ENCODE results near the gene FREY1.

FREY1 gene

GRCh38 chr11:45872651-45873356 lies 34.3 kb downstream of the FREY1 start:
- DNase-seq (ENCODE audit: low read depth in 3 of 3, low spot score in 1 of 3): no peak

GRCh38 chr11:45871638-45872037 lies 35.4 kb downstream of the FREY1 start:
- no peak for DNase-seq (ENCODE audit: low read depth in 3 of 3, low spot score in 1 of 3)

GRCh38 chr11:45870706-45871105 lies 36.4 kb downstream of the FREY1 start:
- DNase-seq (ENCODE audit: low read depth in 3 of 3, low spot score in 1 of 3): no peak

- no peak for DNase-seq (ENCODE audit: low read depth in 3 of 3, low spot score in 1 of 3)
Observed at GRCh38 chr11:45869551-45869950, 37.5 kb downstream of the FREY1 start.

GRCh38 chr11:45864041-45864440 lies 43.0 kb downstream of the FREY1 start:
- no peak for DNase-seq (ENCODE audit: low read depth in 3 of 3, low spot score in 1 of 3)

- DNase-seq (ENCODE audit: low read depth in 3 of 3, low spot score in 1 of 3): no peak
Observed at GRCh38 chr11:45860764-45861510, 46.1 kb downstream of the FREY1 start.

GRCh38 chr11:45860348-45860747 lies 46.7 kb downstream of the FREY1 start:
- no peak for DNase-seq (ENCODE audit: low read depth in 3 of 3, low spot score in 1 of 3)

GRCh38 chr11:45859661-45860140 lies 47.4 kb downstream of the FREY1 start:
- no peak for DNase-seq (ENCODE audit: low read depth in 3 of 3, low spot score in 1 of 3)

- DNase-seq (ENCODE audit: low read depth in 3 of 3, low spot score in 1 of 3): no peak
Observed at GRCh38 chr11:45858751-45859398, 48.2 kb downstream of the FREY1 start.

- DNase-seq (ENCODE audit: low read depth in 3 of 3, low spot score in 1 of 3): no peak
Observed at GRCh38 chr11:45857961-45858474, 49.1 kb downstream of the FREY1 start.

All from stimulated activated CD4-positive, alpha-beta T cell treated with anti-CD3 and anti-CD28 coated beads, TNF-alpha, amount 100 ng/mL, for 1 hour (primary cell).